Aorta (tissue), 5 donors: ENCODE results near the gene DAP. TPM values are rescaled to one million over a fixed set of nuclear protein-coding genes. Genes with fewer than 3 reads are reported as not detected.

Source experiments
- ATAC-seq: fragments of 200-7000 bp; cut with Tn5 transposase; one replicate; pipeline ENCODE4 v1.9.1; 2022; ENCODE audit warnings: moderate library complexity; ENCODE audit not compliant: low FRiP score
- DNase-seq, 2 donors: peaks; one replicate each; pipeline ENCODE4 v3.0.0-alpha.2; 2020
- H3K27ac ChIP-seq, 2 donors: one replicate each; pipeline ENCODE4 v1.5.1; 2013; ENCODE audit warnings: low read length in 2 of 2, mild to moderate bottlenecking in 2 of 2, moderate library complexity in 2 of 2, control low read depth in 1 of 2, inconsistent platforms in 1 of 2, low read depth in 1 of 2
- H3K27me3 ChIP-seq, 2 donors: one replicate each; pipeline ENCODE4 v1.6.1; 2013; ENCODE audit warnings: control low read depth in 1 of 2, low read length in 1 of 2, mild to moderate bottlenecking in 1 of 2, moderate library complexity in 1 of 2; ENCODE audit not compliant: insufficient read depth in 2 of 2, control insufficient read depth in 1 of 2
- H3K36me3 ChIP-seq, 2 donors: one replicate each; pipeline ENCODE4 v1.6.1; 2013; ENCODE audit warnings: control low read depth in 1 of 2, low read length in 1 of 2, mild to moderate bottlenecking in 1 of 2; ENCODE audit not compliant: insufficient read depth in 2 of 2, control insufficient read depth in 1 of 2
- H3K4me1 ChIP-seq, 2 donors: one replicate each; pipeline ENCODE4 v1.6.1; 2013; ENCODE audit warnings: low read length in 2 of 2, control low read depth in 1 of 2, mild to moderate bottlenecking in 1 of 2, moderate library complexity in 1 of 2; ENCODE audit not compliant: insufficient read depth in 2 of 2, control insufficient read depth in 1 of 2
- H3K4me3 ChIP-seq, 2 donors: one replicate each; pipeline ENCODE4 v1.5.1; 2013; ENCODE audit warnings: low read length in 2 of 2, control low read depth in 1 of 2, mild to moderate bottlenecking in 1 of 2
- H3K9me3 ChIP-seq: one replicate; pipeline ENCODE4 v1.6.1; 2013; ENCODE audit warnings: mild to moderate bottlenecking, low read length; ENCODE audit not compliant: control insufficient read depth
- WGBS, 2 donors: extraction: QIAGEN DNeasy Blood & Tissue Kit; methylation state at CpG; one replicate each; pipeline ENCODE4 v1.1.7; 2013; 5-methylcytosine and 5-hydroxymethylcytosine counted together
- intact Hi-C, 2 donors: fragments of 100-400 bp; cut with DNase I; formaldehyde crosslinking; loops; one replicate each; pipeline versions ENCODE4 v1.14.2 to v1.15.0; 2022
- polyA plus RNA-seq, 2 donors: library from polyadenylated mRNA; stranded (reverse); fragments of 200-250 nt; gene quantifications; one replicate each; pipeline ENCODE4 v1.2.3, GENCODE V29; 2013
- total RNA-seq, 2 donors: library from RNA; stranded (reverse); fragmentation: NEBNext Ultra II Directional; extraction: Animal tissue kit (Norgen Biotek cat#: 25700); gene quantifications; one replicate each; pipeline ENCODE4 v1.2.1, GENCODE V29; 2021
- donor health status: healthy with polysubstance abuse.
- donor health status: Bipolar disorder and iron deficiency.
- donor health status: DM: no; HTN: no; CAD: no.
- donor health status: DM: no; HTN: no; CAD: no.
- donor health status: DM: yes; HTN: yes; CAD: no.

The DAP gene
- total and polyA plus RNA-seq, 4 donors: 117 to 188 (median 134) TPM

DNA sequence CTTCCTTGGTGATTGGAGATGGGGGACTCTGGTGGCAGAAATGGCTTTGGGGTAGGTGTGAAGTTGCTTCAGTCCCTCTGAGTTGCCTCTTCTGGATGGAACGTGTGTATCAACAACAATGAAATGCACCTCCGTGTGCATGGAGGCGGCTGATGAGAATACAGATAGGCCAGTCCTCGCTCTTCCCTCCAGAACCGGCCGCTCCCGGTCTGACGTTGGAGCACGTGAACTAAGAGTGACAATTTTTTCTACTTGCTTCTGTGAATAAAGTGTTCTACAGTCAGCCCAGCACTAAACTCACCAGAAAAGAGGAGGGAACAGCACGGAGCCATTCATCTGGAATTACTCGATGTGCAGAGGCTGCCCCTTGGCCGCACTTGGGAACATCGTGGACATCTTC, 106.5 kb downstream of the DAP start:
- DNase-seq (no peak), ATAC-seq (no peak)
- 93 to 95% methylated on average over 13 of the region's 13 CpGs for WGBS, 2 donors
- Histone ChIP-seq H3K4me1 (no peaks in the 10 kb centered on the region), H3K27me3 (no peaks in the 10 kb centered on the region), H3K9me3 (no peaks in the 10 kb centered on the region), H3K36me3 (no peaks in the 10 kb centered on the region), H3K27ac (no peak overlapping the region), H3K4me3 (no peak overlapping the region)
- intact Hi-C loops: no loop called here

GRCh38 chr5:10653751-10654400, 107.2 kb downstream of the DAP start:
- WGBS, 2 donors: 85 to 86% methylated on average over 12 of the region's 12 CpGs
- H3K27ac ChIP-seq: no peak overlapping the region
- intact Hi-C loops: no loop called here

DNA sequence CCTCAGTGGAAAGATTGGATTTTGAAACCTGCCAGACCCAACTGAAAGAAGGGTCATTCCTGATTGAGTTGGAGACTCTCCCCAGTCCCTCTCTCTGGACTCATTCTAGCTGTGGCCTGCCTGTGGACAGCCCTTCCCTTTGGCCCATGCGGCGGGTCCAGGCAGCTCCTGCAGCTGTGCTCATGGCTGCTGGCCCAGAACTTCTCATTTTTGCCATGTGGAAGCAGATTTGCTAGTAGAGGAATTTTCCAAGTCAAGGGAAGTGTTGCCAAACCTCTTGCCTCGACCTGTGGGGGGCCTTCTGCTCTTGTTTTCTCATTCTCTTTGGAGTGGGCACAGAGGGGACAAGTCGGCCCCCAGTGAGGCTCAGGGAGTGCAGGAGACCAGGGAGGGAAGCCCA, 108.0 kb downstream of the DAP start:
- ATAC-seq (no peak), DNase-seq (peak in 1 of 2 donors; percentile 69)
- WGBS, 2 donors: 30 to 35% methylated on average over 4 of the region's 4 CpGs
- no peaks in the 10 kb centered on the region for H3K4me1 ChIP-seq
- no peaks in the 10 kb centered on the region for H3K36me3 ChIP-seq
- intact Hi-C loops: no loop called here
- H3K27me3 ChIP-seq: no peaks in the 10 kb centered on the region
- H3K4me3 ChIP-seq: no peak overlapping the region
- H3K9me3 ChIP-seq: no peaks in the 10 kb centered on the region
- H3K27ac ChIP-seq: no peak overlapping the region

More at GRCh38 chr5:10653751-10654400, 107.2 kb downstream of the DAP start:
- Histone ChIP-seq H3K9me3 (no peaks in the 10 kb centered on the region), H3K27me3 (no peaks in the 10 kb centered on the region), H3K4me3 (no peak overlapping the region), H3K4me1 (no peaks in the 10 kb centered on the region), H3K36me3 (no peaks in the 10 kb centered on the region)
- ATAC-seq (no peak), DNase-seq (no peak)

DNA sequence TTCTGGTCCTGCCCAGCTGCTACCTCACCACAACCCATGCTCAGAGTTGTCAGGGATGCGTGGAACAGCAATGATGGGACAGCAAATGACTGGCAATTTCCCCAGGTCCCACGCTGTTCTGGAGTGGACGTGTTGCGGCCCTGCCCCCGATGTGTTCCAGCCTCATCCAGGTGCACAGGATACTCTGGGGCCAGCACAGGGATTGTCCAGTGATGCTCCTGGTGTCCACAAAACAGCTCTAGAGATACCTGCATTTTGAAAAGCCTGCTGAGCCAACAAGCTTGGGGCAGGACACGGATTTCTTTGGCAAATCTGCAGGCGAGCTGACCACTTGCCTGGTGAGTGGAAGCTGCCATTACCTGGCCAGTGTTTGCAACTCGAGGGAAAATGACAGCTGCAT, 108.4 kb downstream of the DAP start:
- Histone ChIP-seq H3K4me3 (no peak overlapping the region), H3K9me3 (no peaks in the 10 kb centered on the region), H3K27ac (no peak overlapping the region), H3K36me3 (no peaks in the 10 kb centered on the region), H3K27me3 (no peaks in the 10 kb centered on the region), H3K4me1 (no peaks in the 10 kb centered on the region)
- no peak for ATAC-seq
- no peak for DNase-seq
- 89 to 93% methylated on average over 8 of the region's 8 CpGs for WGBS, 2 donors
- intact Hi-C loops: no loop called here

DNA sequence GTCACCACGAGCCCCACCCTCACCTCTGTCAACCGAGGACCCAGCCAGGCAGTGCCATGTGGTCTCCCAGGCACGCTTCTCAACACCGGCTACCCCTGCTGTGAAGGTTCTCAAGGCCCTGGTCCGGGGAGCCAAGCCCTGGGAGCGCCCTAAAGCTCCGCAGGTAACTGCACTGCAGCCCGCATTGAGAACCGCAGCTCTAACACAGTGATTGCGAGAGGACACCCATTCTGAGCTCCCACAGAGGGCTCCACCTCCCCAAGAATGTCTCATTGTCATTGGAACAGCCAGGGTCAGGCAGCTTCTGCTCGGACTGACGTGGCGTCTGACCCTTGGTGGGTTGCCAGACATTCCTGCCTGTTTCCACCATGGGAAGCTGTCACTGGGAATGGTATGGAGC, 108.9 kb downstream of the DAP start:
- 92 to 93% methylated on average over 13 of the region's 13 CpGs for WGBS, 2 donors
- Histone ChIP-seq H3K4me3 (no peak overlapping the region), H3K27ac (no peak overlapping the region), H3K36me3 (no peaks in the 10 kb centered on the region), H3K9me3 (no peaks in the 10 kb centered on the region), H3K27me3 (no peaks in the 10 kb centered on the region), H3K4me1 (no peaks in the 10 kb centered on the region)
- no peak for DNase-seq
- ATAC-seq: no peak
- intact Hi-C loops: no loop called here

- no peaks in the 10 kb centered on the region for H3K27me3 ChIP-seq
- H3K4me3 ChIP-seq: no peak overlapping the region
- no peak for ATAC-seq
- 66 to 73% methylated on average over 60 to 68 of the region's 68 CpGs for WGBS, 2 donors
- DNase-seq: no peak
- no peaks in the 10 kb centered on the region for H3K9me3 ChIP-seq
- H3K4me1 ChIP-seq: no peaks in the 10 kb centered on the region
- H3K36me3 ChIP-seq: no peaks in the 10 kb centered on the region
- intact Hi-C loops: no loop called here
- no peak overlapping the region for H3K27ac ChIP-seq
These were observed 111.2 kb downstream of the DAP start for GRCh38 chr5:10649666-10650380.

GRCh38 chr5:10648806-10649665, 112.0 kb downstream of the DAP start:
- 77 to 78% methylated on average over 60 of the region's 60 CpGs for WGBS, 2 donors
- no peaks in the 10 kb centered on the region for H3K27me3 ChIP-seq
- no peaks in the 10 kb centered on the region for H3K4me1 ChIP-seq
- intact Hi-C loops: no loop called here
- H3K9me3 ChIP-seq: no peaks in the 10 kb centered on the region
- no peaks in the 10 kb centered on the region for H3K36me3 ChIP-seq
- ATAC-seq (peak; percentile 24), DNase-seq (no peak)
- no peak overlapping the region for H3K4me3 ChIP-seq
- no peak overlapping the region for H3K27ac ChIP-seq

- 96 to 99% methylated on average over 5 of the region's 5 CpGs for WGBS, 2 donors
- Histone ChIP-seq H3K36me3 (no peaks in the 10 kb centered on the region), H3K4me3 (no peak overlapping the region), H3K27me3 (no peaks in the 10 kb centered on the region), H3K27ac (no peak overlapping the region), H3K4me1 (no peaks in the 10 kb centered on the region), H3K9me3 (no peaks in the 10 kb centered on the region)
- ATAC-seq: no peak
- intact Hi-C loops: no loop called here
- DNase-seq: no peak
These were observed 113.4 kb downstream of the DAP start for GRCh38 chr5:10647640-10648039.
